GM10266 (cell line): Measurements from ENCODE around the gene EEA1.

ENCODE experiments used
- DNase-seq: peaks from one replicate; pipeline ENCODE4 v3.0.0; 2012; ENCODE audit errors: extremely low spot score
- CTCF ChIP-seq: IDR thresholded peaks from 2 replicates; pipeline ENCODE4 v1.5.1; 2012; ENCODE audit warnings: mild to moderate bottlenecking, low read depth; ENCODE audit not compliant: control insufficient read depth, insufficient read depth; ENCODE audit errors: missing control alignments

The EEA1 gene

GRCh38 chr12:92845329-92845728 lies 83.8 kb downstream of the EEA1 start:
- no peak for TF ChIP-seq CTCF
- no peak for DNase-seq

GRCh38 chr12:92844151-92844763 lies 84.8 kb downstream of the EEA1 start:
- no peak for TF ChIP-seq CTCF
- DNase-seq: no peak

GRCh38 chr12:92829686-92830282 lies 99.3 kb downstream of the EEA1 start:
- DNase-seq: no peak
- no peak for TF ChIP-seq CTCF

GRCh38 chr12:92828565-92828964 lies 100.5 kb downstream of the EEA1 start:
- TF ChIP-seq CTCF: no peak

GRCh38 chr12:92827836-92828431 lies 101.2 kb downstream of the EEA1 start:
- peak; percentile 54 for TF ChIP-seq CTCF
- peak; percentile 24 for DNase-seq

More at GRCh38 chr12:92828565-92828964, 100.5 kb downstream of the EEA1 start:
- no peak for DNase-seq

GRCh38 chr12:92821142-92821541 lies 108.0 kb downstream of the EEA1 start:
- no peak for DNase-seq
- no peak for TF ChIP-seq CTCF

GRCh38 chr12:92814584-92814983 lies 114.5 kb downstream of the EEA1 start:
- no peak for DNase-seq
- no peak for TF ChIP-seq CTCF
